OCI-LY3 (cell line): ENCODE data around the gene PIEZO1.

ENCODE experiments used
- CTCF ChIP-seq: fragments of 200-600, 300-600 bp; sonication (generic); IDR thresholded peaks from 2 replicates; pipeline ENCODE4 v1.5.1; 2014; ENCODE audit warnings: antibody characterized with exemption, low read length, low read depth
- EZH2phosphoT487 ChIP-seq: fragments of 200-600 bp; shearing (Covaris generic); IDR thresholded peaks from 2 replicates; pipeline ENCODE4 v1.6.1; 2018; ENCODE audit warnings: antibody characterized with exemption, mixed run types, low read depth

GRCh38 chr16:88815227-88815626 lies 30.2 kb upstream of the PIEZO1 start:
- TF ChIP-seq CTCF: no peak
- TF ChIP-seq EZH2phosphoT487: no peak
